IPS DF 6.9 (cell line): ENCODE results near the gene OR52I2.

Experiments
- DNase-seq: peaks from one replicate; pipeline ENCODE4 v3.0.0-alpha.2; 2013; ENCODE audit warnings: low read depth, low spot score
- H3K27ac ChIP-seq: one replicate; pipeline ENCODE4 v1.5.1; 2013; ENCODE audit warnings: low read length, control low read depth
- H3K27me3 ChIP-seq: 2 replicates; pipeline ENCODE4 v1.6.1; 2013; ENCODE audit warnings: mild to moderate bottlenecking, low read length; ENCODE audit not compliant: control insufficient read depth, insufficient read depth
- H3K36me3 ChIP-seq: 2 replicates; pipeline ENCODE4 v1.6.1; 2013; ENCODE audit warnings: low read length; ENCODE audit not compliant: control insufficient read depth, insufficient read depth
- H3K4me1 ChIP-seq: 2 replicates; pipeline ENCODE4 v1.6.1; 2013; ENCODE audit warnings: low read length; ENCODE audit not compliant: control insufficient read depth, insufficient read depth
- H3K4me3 ChIP-seq: 2 replicates; pipeline ENCODE4 v1.5.1; 2013; ENCODE audit warnings: mild to moderate bottlenecking, low read length
- H3K9me3 ChIP-seq: 2 replicates; pipeline ENCODE4 v1.6.1; 2013; ENCODE audit warnings: low read length, inconsistent platforms; ENCODE audit not compliant: control insufficient read depth, insufficient read depth
- WGBS: extraction: QIAGEN DNeasy Blood & Tissue Kit; methylation state at CpG from one replicate; pipeline ENCODE4 v1.1.7; 2013; ENCODE audit warnings: mixed read lengths, missing lambda C conversion rate; ENCODE audit not compliant: insufficient read length, insufficient coverage; 5-methylcytosine and 5-hydroxymethylcytosine counted together

Gene OR52I2

DNA sequence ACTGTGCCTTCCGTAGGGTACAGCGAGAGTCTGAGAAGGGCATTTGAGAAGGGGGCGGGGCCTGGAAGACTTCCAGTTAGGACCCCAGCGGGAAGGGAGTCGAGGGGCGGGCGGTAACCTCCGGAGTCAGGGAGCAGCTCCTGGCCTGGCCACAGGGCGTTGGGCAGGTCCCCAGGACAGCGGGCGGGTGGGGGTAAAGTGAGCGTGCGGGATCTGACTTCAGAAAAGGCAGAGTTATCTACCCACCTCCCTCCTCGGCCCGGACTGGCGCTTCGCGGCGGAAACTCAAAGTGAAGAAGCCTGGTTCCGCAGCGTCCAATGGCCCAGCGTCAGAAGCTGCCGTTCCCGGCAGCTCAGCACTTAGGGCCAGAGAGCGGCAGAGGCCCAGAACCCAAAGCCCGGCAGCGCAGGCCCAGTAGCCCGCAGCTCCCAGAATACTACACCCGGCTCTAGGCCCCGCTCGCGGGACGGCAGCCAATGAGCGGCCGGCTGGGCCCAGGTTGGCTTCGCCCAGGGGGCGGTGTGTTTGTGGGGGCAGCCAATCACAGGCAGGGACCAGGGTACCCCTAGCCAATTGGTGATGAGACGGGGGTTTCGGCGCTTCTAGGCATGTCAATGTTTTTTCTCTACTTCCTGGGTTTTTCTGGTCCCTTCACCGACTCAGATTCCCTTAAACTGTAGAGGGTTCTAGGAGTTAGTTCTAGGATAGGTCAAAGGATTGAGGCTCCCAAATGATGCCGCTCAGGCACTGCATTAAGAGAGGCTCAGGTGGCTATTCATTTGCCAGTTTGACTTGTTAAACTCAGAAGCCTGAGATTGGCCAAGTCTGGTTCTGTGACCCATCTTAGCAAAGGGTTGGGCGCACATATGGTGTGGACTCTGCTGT lies 26.5 kb downstream of the OR52I2 start, which contains the start of gene TRIM68:
Gene TRIM68, minus strand, starts transcription at position 451 of the 886 bp plus-strand sequence. CDS start 2,727 bp downstream, outside the sequence.
- WGBS: no CpG with 5 or more reads among the region's 43 CpGs

GRCh38 chr11:4610258-4610935 lies 28.9 kb downstream of the OR52I2 start:
- Histone ChIP-seq H3K4me1 (no peaks in the 10 kb centered on the region), H3K27me3 (no peaks in the 10 kb centered on the region), H3K9me3 (no peaks in the 10 kb centered on the region), H3K36me3 (no peaks in the 10 kb centered on the region), H3K4me3 (no peak overlapping the region), H3K27ac (no peak overlapping the region)
- WGBS: no CpG with 5 or more reads among the region's 3 CpGs
- no peak for DNase-seq

More for the DNA sequence above, 26.5 kb downstream of the OR52I2 start, which contains the start of gene TRIM68:
- Histone ChIP-seq H3K36me3 (no peaks in the 10 kb centered on the region), H3K27me3 (no peaks in the 10 kb centered on the region), H3K9me3 (no peaks in the 10 kb centered on the region), H3K4me1 (no peaks in the 10 kb centered on the region), H3K27ac (no peak within 1 kb of the TSS), H3K4me3 (peak within 1 kb of the TSS; percentile 74)
- DNase-seq: peak; percentile 76

- Histone ChIP-seq H3K4me1 (no peaks in the 10 kb centered on the region), H3K36me3 (no peaks in the 10 kb centered on the region), H3K27ac (no peak overlapping the region), H3K9me3 (no peaks in the 10 kb centered on the region), H3K27me3 (no peaks in the 10 kb centered on the region), H3K4me3 (no peak overlapping the region)
- WGBS: no CpG with 5 or more reads among the region's 2 CpGs
- DNase-seq: no peak
Measured at GRCh38 chr11:4611986-4612385, 30.4 kb downstream of the OR52I2 start.

DNA sequence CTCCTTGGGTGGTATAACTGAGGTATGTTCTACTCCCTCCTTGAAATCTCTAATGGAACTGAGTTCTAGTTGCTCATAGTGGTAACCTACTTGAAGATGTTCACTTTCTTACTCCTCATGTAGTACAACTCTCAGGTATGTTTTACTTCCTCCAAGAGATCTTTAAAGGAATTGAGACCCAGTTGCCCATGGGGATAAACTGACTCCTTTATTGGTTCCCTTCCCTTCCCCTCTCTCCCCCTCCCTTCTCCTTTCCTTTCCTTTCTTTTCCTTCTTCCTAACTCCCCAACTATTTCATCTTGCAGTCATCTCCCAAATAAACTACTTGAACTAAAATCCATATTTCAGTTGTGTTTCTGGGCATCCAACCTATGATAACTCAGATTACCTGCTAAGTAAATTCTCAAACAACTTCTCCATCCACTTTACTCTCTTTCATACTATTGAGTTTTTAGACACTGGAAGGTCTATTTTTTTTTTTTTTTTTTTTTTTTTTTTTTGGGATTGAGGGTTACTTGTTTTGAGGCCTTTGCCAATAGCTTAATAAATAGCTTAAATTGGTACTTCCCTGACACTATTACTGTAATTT lies 34.4 kb downstream of the OR52I2 start:
- Histone ChIP-seq H3K27me3 (no peaks in the 10 kb centered on the region), H3K9me3 (no peaks in the 10 kb centered on the region), H3K36me3 (no peaks in the 10 kb centered on the region), H3K4me3 (no peak overlapping the region), H3K27ac (no peak overlapping the region), H3K4me1 (no peaks in the 10 kb centered on the region)
- no peak for DNase-seq

GRCh38 chr11:4619514-4619913 lies 38.0 kb downstream of the OR52I2 start:
- Histone ChIP-seq H3K4me1 (no peaks in the 10 kb centered on the region), H3K4me3 (no peak overlapping the region), H3K27ac (no peak overlapping the region), H3K36me3 (no peaks in the 10 kb centered on the region), H3K27me3 (no peaks in the 10 kb centered on the region), H3K9me3 (no peaks in the 10 kb centered on the region)
- DNase-seq: no peak
- no CpG with 5 or more reads among the region's 9 CpGs for WGBS

- Histone ChIP-seq H3K4me3 (no peak overlapping the region), H3K27ac (no peak overlapping the region), H3K9me3 (no peaks in the 10 kb centered on the region), H3K4me1 (no peaks in the 10 kb centered on the region), H3K27me3 (no peaks in the 10 kb centered on the region), H3K36me3 (no peaks in the 10 kb centered on the region)
- no CpG with 5 or more reads among the region's 15 CpGs for WGBS
- DNase-seq: no peak
Measured at GRCh38 chr11:4626207-4627099, 44.9 kb downstream of the OR52I2 start.

GRCh38 chr11:4636136-4636535 lies 54.6 kb downstream of the OR52I2 start:
- Histone ChIP-seq H3K4me3 (no peak overlapping the region), H3K9me3 (no peaks in the 10 kb centered on the region), H3K4me1 (no peaks in the 10 kb centered on the region), H3K36me3 (no peaks in the 10 kb centered on the region), H3K27ac (no peak overlapping the region), H3K27me3 (no peaks in the 10 kb centered on the region)
- WGBS: no CpG with 5 or more reads among the region's 2 CpGs
- no peak for DNase-seq

- Histone ChIP-seq H3K36me3 (no peaks in the 10 kb centered on the region), H3K9me3 (no peaks in the 10 kb centered on the region), H3K27me3 (no peaks in the 10 kb centered on the region), H3K4me3 (no peak within 1 kb of the TSS), H3K4me1 (no peaks in the 10 kb centered on the region), H3K27ac (no peak within 1 kb of the TSS)
- peak; percentile 88 for DNase-seq
- no CpG with 5 or more reads among the region's 21 CpGs for WGBS
Measured at GRCh38 chr11:4636962-4637661, 55.6 kb downstream of the OR52I2 start, which contains the start of gene OR51D1. TSS of gene OR51D1 (plus strand) at chr11:4637477. CDS start at chr11:4639791, 2,314 bp downstream.

DNA sequence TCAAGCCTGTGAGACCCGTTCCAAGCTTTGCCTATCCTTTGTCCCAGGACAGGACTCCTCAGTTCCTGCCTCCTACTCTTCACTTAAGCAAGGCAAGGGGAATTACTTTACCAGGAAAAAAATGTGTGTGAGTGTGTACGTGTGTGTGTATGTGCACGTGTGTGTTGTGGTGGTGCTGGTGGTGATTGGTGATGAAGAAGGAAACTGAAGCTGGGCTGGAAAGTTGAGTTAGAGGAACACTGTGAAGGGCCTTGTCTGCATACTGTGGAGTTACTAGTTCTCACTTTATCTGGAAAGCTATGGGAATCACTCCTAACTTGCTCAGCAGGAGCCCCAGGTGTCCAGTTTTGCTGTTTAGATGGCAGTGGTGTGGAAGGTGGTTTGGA lies 56.1 kb downstream of the OR52I2 start:
- no peak overlapping the region for H3K27ac ChIP-seq
- no peaks in the 10 kb centered on the region for H3K4me1 ChIP-seq
- H3K9me3 ChIP-seq: no peaks in the 10 kb centered on the region
- DNase-seq: no peak
- H3K36me3 ChIP-seq: no peaks in the 10 kb centered on the region
- no peaks in the 10 kb centered on the region for H3K27me3 ChIP-seq
- no CpG with 5 or more reads among the region's 3 CpGs for WGBS
- H3K4me3 ChIP-seq: no peak overlapping the region
